ENCODE measurements around the gene CNPPD1. TPM values are rescaled to one million over a fixed set of nuclear protein-coding genes. Genes with fewer than 3 reads are reported as not detected.
"Not testable (repeated sequence)": the region's sequence is repeated elsewhere in the genome, so short reads cannot be mapped to it uniquely, and the experiment has no call there.

Gene CNPPD1
- total and polyA plus RNA-seq, 9 donors = 23.4 to 40.8 (median 37.0) TPM

- H3K4me1 ChIP-seq (ENCODE audit: control insufficient read depth, insufficient read depth, low read length); H3K4me3 ChIP-seq (ENCODE audit: low read length); H3K36me3 ChIP-seq (ENCODE audit: control insufficient read depth, insufficient read depth, low read length); DNase-seq; H3K27ac ChIP-seq (ENCODE audit: low read length); H3K27me3 ChIP-seq (ENCODE audit: control insufficient read depth, insufficient read depth, low read length); H3K9me3 ChIP-seq (replicated peaks; ENCODE audit: control insufficient read depth, low read depth, low read length): not testable (repeated sequence)
- 72% methylated on average over 17 of the region's 26 CpGs for whole genome bisulfite sequencing (ENCODE audit: insufficient coverage)
Measured at GRCh38 chr2:219200502-219201326, 24.0 kb upstream of the CNPPD1 start.

- Histone ChIP-seq H3K27me3 (ENCODE audit: control insufficient read depth, insufficient read depth, low read length) (peaks cover 2% of the 10 kb centered on the region), H3K4me3 (ENCODE audit: low read length) (no peak overlapping the region), H3K27ac (ENCODE audit: low read length) (no peak overlapping the region), H3K9me3 (replicated peaks; ENCODE audit: control insufficient read depth, low read depth, low read length) (no peaks in the 10 kb centered on the region), H3K4me1 (ENCODE audit: control insufficient read depth, insufficient read depth, low read length) (no peaks in the 10 kb centered on the region), H3K36me3 (ENCODE audit: control insufficient read depth, insufficient read depth, low read length) (no peaks in the 10 kb centered on the region)
- DNase-seq = no peak
- 87% methylated on average over 5 of the region's 12 CpGs for WGBS (ENCODE audit: insufficient coverage)
Measured at GRCh38 chr2:219199470-219200211, 22.9 kb upstream of the CNPPD1 start.

- DNase-seq = no peak
- no peaks in the 10 kb centered on the region for H3K4me1 ChIP-seq (ENCODE audit: control insufficient read depth, insufficient read depth, low read length)
- H3K4me3 ChIP-seq (ENCODE audit: low read length) = no peak overlapping the region
- no peaks in the 10 kb centered on the region for H3K36me3 ChIP-seq (ENCODE audit: control insufficient read depth, insufficient read depth, low read length)
- no peak overlapping the region for H3K27ac ChIP-seq (ENCODE audit: low read length)
- H3K9me3 ChIP-seq (replicated peaks; ENCODE audit: control insufficient read depth, low read depth, low read length) = no peaks in the 10 kb centered on the region
- peaks cover 2% of the 10 kb centered on the region for H3K27me3 ChIP-seq (ENCODE audit: control insufficient read depth, insufficient read depth, low read length)
- 78% methylated on average over 4 of the region's 5 CpGs for WGBS (ENCODE audit: insufficient coverage)
Measured at GRCh38 chr2:219198974-219199373, 22.2 kb upstream of the CNPPD1 start.

GRCh38 chr2:219197388-219197787 is 20.7 kb upstream of the CNPPD1 start:
- no peaks in the 10 kb centered on the region for H3K4me1 ChIP-seq (ENCODE audit: control insufficient read depth, insufficient read depth, low read length)
- H3K27me3 ChIP-seq (ENCODE audit: control insufficient read depth, insufficient read depth, low read length) = peaks cover 2% of the 10 kb centered on the region
- no CpG with 5 or more reads among the region's 1 CpG for WGBS (ENCODE audit: insufficient coverage)
- no peak overlapping the region for H3K27ac ChIP-seq (ENCODE audit: low read length)
- H3K9me3 ChIP-seq (replicated peaks; ENCODE audit: control insufficient read depth, low read depth, low read length) = no peaks in the 10 kb centered on the region
- H3K36me3 ChIP-seq (ENCODE audit: control insufficient read depth, insufficient read depth, low read length) = no peaks in the 10 kb centered on the region
- no peak overlapping the region for H3K4me3 ChIP-seq (ENCODE audit: low read length)
- no peak for DNase-seq

GRCh38 chr2:219186754-219187456 is 10.2 kb upstream of the CNPPD1 start:
- Histone ChIP-seq H3K4me1 (ENCODE audit: control insufficient read depth, insufficient read depth, low read length) (no peaks in the 10 kb centered on the region), H3K9me3 (replicated peaks; ENCODE audit: control insufficient read depth, low read depth, low read length) (no peaks in the 10 kb centered on the region), H3K27me3 (ENCODE audit: control insufficient read depth, insufficient read depth, low read length) (no peaks in the 10 kb centered on the region), H3K27ac (ENCODE audit: low read length) (no peak overlapping the region), H3K36me3 (ENCODE audit: control insufficient read depth, insufficient read depth, low read length) (peaks cover 23% of the 10 kb centered on the region), H3K4me3 (ENCODE audit: low read length) (no peak overlapping the region)
- 86% methylated on average over 4 of the region's 7 CpGs for WGBS (ENCODE audit: insufficient coverage)
- no peak for DNase-seq

- WGBS (ENCODE audit: insufficient coverage) = 94% methylated on average over 2 of the region's 2 CpGs
- no peak for DNase-seq
- H3K4me1 ChIP-seq (ENCODE audit: control insufficient read depth, insufficient read depth, low read length) = peaks cover 4% of the 10 kb centered on the region
- no peak overlapping the region for H3K27ac ChIP-seq (ENCODE audit: low read length)
- no peaks in the 10 kb centered on the region for H3K27me3 ChIP-seq (ENCODE audit: control insufficient read depth, insufficient read depth, low read length)
- H3K4me3 ChIP-seq (ENCODE audit: low read length) = no peak overlapping the region
- no peaks in the 10 kb centered on the region for H3K9me3 ChIP-seq (replicated peaks; ENCODE audit: control insufficient read depth, low read depth, low read length)
- peaks cover 49% of the 10 kb centered on the region for H3K36me3 ChIP-seq (ENCODE audit: control insufficient read depth, insufficient read depth, low read length)
Measured at GRCh38 chr2:219184121-219184520, 7.4 kb upstream of the CNPPD1 start.

GRCh38 chr2:219183151-219183772 is 6.5 kb upstream of the CNPPD1 start:
- Histone ChIP-seq H3K36me3 (ENCODE audit: control insufficient read depth, insufficient read depth, low read length) (peaks cover 49% of the 10 kb centered on the region), H3K4me3 (ENCODE audit: low read length) (no peak overlapping the region), H3K27me3 (ENCODE audit: control insufficient read depth, insufficient read depth, low read length) (no peaks in the 10 kb centered on the region), H3K4me1 (ENCODE audit: control insufficient read depth, insufficient read depth, low read length) (peaks cover 9% of the 10 kb centered on the region), H3K27ac (ENCODE audit: low read length) (no peak overlapping the region), H3K9me3 (replicated peaks; ENCODE audit: control insufficient read depth, low read depth, low read length) (no peaks in the 10 kb centered on the region)
- WGBS (ENCODE audit: insufficient coverage) = 98% methylated on average over 5 of the region's 6 CpGs
- DNase-seq = no peak

- no peak for DNase-seq
- WGBS (ENCODE audit: insufficient coverage) = 58% methylated on average over 4 of the region's 8 CpGs
- Histone ChIP-seq H3K4me3 (ENCODE audit: low read length) (no peak overlapping the region), H3K27ac (ENCODE audit: low read length) (no peak overlapping the region), H3K36me3 (ENCODE audit: control insufficient read depth, insufficient read depth, low read length) (peaks cover 49% of the 10 kb centered on the region), H3K4me1 (ENCODE audit: control insufficient read depth, insufficient read depth, low read length) (peaks cover 10% of the 10 kb centered on the region), H3K27me3 (ENCODE audit: control insufficient read depth, insufficient read depth, low read length) (no peaks in the 10 kb centered on the region), H3K9me3 (replicated peaks; ENCODE audit: control insufficient read depth, low read depth, low read length) (no peaks in the 10 kb centered on the region)
Measured at GRCh38 chr2:219182331-219183150, 5.8 kb upstream of the CNPPD1 start.

- Histone ChIP-seq H3K27ac (ENCODE audit: low read length) (no peak overlapping the region), H3K4me1 (ENCODE audit: control insufficient read depth, insufficient read depth, low read length) (peaks cover 11% of the 10 kb centered on the region), H3K36me3 (ENCODE audit: control insufficient read depth, insufficient read depth, low read length) (peaks cover 49% of the 10 kb centered on the region), H3K9me3 (replicated peaks; ENCODE audit: control insufficient read depth, low read depth, low read length) (no peaks in the 10 kb centered on the region), H3K27me3 (ENCODE audit: control insufficient read depth, insufficient read depth, low read length) (no peaks in the 10 kb centered on the region), H3K4me3 (ENCODE audit: low read length) (no peak overlapping the region)
- 100% methylated on average over 5 of the region's 6 CpGs for WGBS (ENCODE audit: insufficient coverage)
- no peak for DNase-seq
Measured at GRCh38 chr2:219181531-219181930, 4.8 kb upstream of the CNPPD1 start.
